OCI-LY3 (cell line): ENCODE measurements around the gene ADGRF3.
A peak's percentile ranks its signal among the peaks of the same experiment; 100 is the strongest.

ENCODE experiments used
- H2AFZ ChIP-seq: fragments of 200-600, 300-600 bp; shearing (Covaris generic); 2 replicates; pipeline ENCODE4 v1.6.0; 2014; ENCODE audit warnings: antibody characterized with exemption, low read depth, low read length
- H3K27ac ChIP-seq: fragments of 200-600, 300-600 bp; sonication (generic); 2 replicates; pipeline ENCODE4 v1.5.1; 2014; ENCODE audit warnings: mild to moderate bottlenecking, low read length, moderate library complexity, mixed read lengths
- H3K27me3 ChIP-seq: fragments of 200-600, 300-600 bp; sonication (generic); 2 replicates; pipeline ENCODE4 v1.6.1; 2014; ENCODE audit warnings: low read depth, low read length, mixed read lengths
- H3K36me3 ChIP-seq: fragments of 200-600, 300-600 bp; sonication (generic); replicated peaks from 2 replicates; pipeline ENCODE3; 2014; ENCODE audit warnings: low read depth, low read length, mixed read lengths
- H3K4me1 ChIP-seq: fragments of 300-600, 200-600 bp; sonication (generic); 2 replicates; pipeline ENCODE4 v1.6.1; 2014; ENCODE audit warnings: low read length, mixed read lengths
- H3K4me2 ChIP-seq: fragments of 200-600, 300-600 bp; sonication (generic); 2 replicates; pipeline ENCODE4 v1.6.1; 2014; ENCODE audit warnings: low read length, mixed read lengths
- H3K4me3 ChIP-seq: fragments of 300-600, 200-600 bp; sonication (generic); 2 replicates; pipeline ENCODE4 v1.5.1; 2014; ENCODE audit warnings: antibody characterized with exemption, mild to moderate bottlenecking, low read length, moderate library complexity
- H3K79me2 ChIP-seq: fragments of 300-600, 200-600 bp; shearing (Covaris generic); 2 replicates; pipeline ENCODE4 v1.6.1; 2014; ENCODE audit warnings: mild to moderate bottlenecking, low read length, mixed read lengths
- H3K9ac ChIP-seq: fragments of 300-600, 200-600 bp; shearing (Covaris generic); 2 replicates; pipeline ENCODE4 v1.6.0; 2014; ENCODE audit warnings: mild to moderate bottlenecking, low read length, moderate library complexity
- H3K9me3 ChIP-seq: fragments of 200-600, 300-600 bp; shearing (Covaris generic); 2 replicates; pipeline ENCODE4 v1.6.1; 2014; ENCODE audit warnings: low read length, mixed read lengths; ENCODE audit not compliant: insufficient read depth
- H4K20me1 ChIP-seq: fragments of 200-600, 300-600 bp; sonication (generic); 2 replicates; pipeline ENCODE4 v1.6.1; 2016; ENCODE audit warnings: low read length, mixed read lengths; ENCODE audit not compliant: insufficient read depth
- CTCF ChIP-seq: fragments of 200-600, 300-600 bp; sonication (generic); IDR thresholded peaks from 2 replicates; pipeline ENCODE4 v1.5.1; 2014; ENCODE audit warnings: antibody characterized with exemption, low read length, low read depth
- EZH2phosphoT487 ChIP-seq: fragments of 200-600 bp; shearing (Covaris generic); IDR thresholded peaks from 2 replicates; pipeline ENCODE4 v1.6.1; 2018; ENCODE audit warnings: antibody characterized with exemption, mixed run types, low read depth

ADGRF3 gene

GRCh38 chr2:26346454-26347053 is at the start of gene ADGRF3:
Gene ADGRF3 (minus strand): TSS chr2:26346789. CDS start chr2:26346234, 555 bp downstream.
- TF ChIP-seq EZH2phosphoT487, result no peak
- peaks cover 76% of the 10 kb centered on the region for H3K79me2 ChIP-seq
- peak within 1 kb of the TSS; percentile 82 for H3K27ac ChIP-seq
- H3K27me3 ChIP-seq, result no peaks in the 10 kb centered on the region
- peak within 1 kb of the TSS; percentile 84 for H3K9ac ChIP-seq
- peaks cover 22% of the 10 kb centered on the region for H4K20me1 ChIP-seq
- peaks cover 7% of the 10 kb centered on the region for H3K36me3 ChIP-seq
- H3K4me1 ChIP-seq, result peaks cover 22% of the 10 kb centered on the region
- peak within 1 kb of the TSS; percentile 84 for H3K4me3 ChIP-seq
- peak within 1 kb of the TSS; percentile 94 for H3K4me2 ChIP-seq
- H2AFZ ChIP-seq, result 0 out of 2 replicates have a peak within 1 kb of the TSS, but pooled peaks have one; percentile 34
- H3K9me3 ChIP-seq, result no peaks in the 10 kb centered on the region

GRCh38 chr2:26395394-26395793 is 48.8 kb upstream of the ADGRF3 start:
- H3K36me3 ChIP-seq, result peaks cover 21% of the 10 kb centered on the region
- no peak overlapping the region for H3K27ac ChIP-seq
- TF ChIP-seq EZH2phosphoT487 (no peak), CTCF (no peak)
- H3K27me3 ChIP-seq, result no peaks in the 10 kb centered on the region
- H3K4me1 ChIP-seq, result no peaks in the 10 kb centered on the region
- no peaks in the 10 kb centered on the region for H4K20me1 ChIP-seq
- no peak overlapping the region for H3K4me3 ChIP-seq
- H3K4me2 ChIP-seq, result no peak overlapping the region
- no peak overlapping the region for H2AFZ ChIP-seq
- H3K79me2 ChIP-seq, result no peaks in the 10 kb centered on the region
- no peak overlapping the region for H3K9ac ChIP-seq
- no peaks in the 10 kb centered on the region for H3K9me3 ChIP-seq

GRCh38 chr2:26394694-26395093 is 48.1 kb upstream of the ADGRF3 start:
- no peaks in the 10 kb centered on the region for H3K9me3 ChIP-seq
- H3K79me2 ChIP-seq, result no peaks in the 10 kb centered on the region
- no peak overlapping the region for H3K27ac ChIP-seq
- no peak overlapping the region for H3K9ac ChIP-seq
- H3K4me1 ChIP-seq, result no peaks in the 10 kb centered on the region
- no peaks in the 10 kb centered on the region for H3K27me3 ChIP-seq
- H4K20me1 ChIP-seq, result no peaks in the 10 kb centered on the region
- no peak overlapping the region for H3K4me3 ChIP-seq
- H3K4me2 ChIP-seq, result no peak overlapping the region
- TF ChIP-seq CTCF, result no peak
- no peak for TF ChIP-seq EZH2phosphoT487
- peaks cover 25% of the 10 kb centered on the region for H3K36me3 ChIP-seq
- no peak overlapping the region for H2AFZ ChIP-seq

GRCh38 chr2:26387189-26387588 is 40.6 kb upstream of the ADGRF3 start:
- no peaks in the 10 kb centered on the region for H3K27me3 ChIP-seq
- H3K9me3 ChIP-seq, result no peaks in the 10 kb centered on the region
- H2AFZ ChIP-seq, result no peak overlapping the region
- H3K4me3 ChIP-seq, result no peak overlapping the region
- H3K9ac ChIP-seq, result no peak overlapping the region
- peaks cover 43% of the 10 kb centered on the region for H3K36me3 ChIP-seq
- peaks cover 25% of the 10 kb centered on the region for H3K4me1 ChIP-seq
- H3K27ac ChIP-seq, result no peak overlapping the region
- H3K79me2 ChIP-seq, result no peaks in the 10 kb centered on the region
- TF ChIP-seq CTCF, result no peak
- TF ChIP-seq EZH2phosphoT487, result no peak
- 0 out of 2 replicates have a peak, but pooled peaks cover 10% of the 10 kb centered on the region for H4K20me1 ChIP-seq
- H3K4me2 ChIP-seq, result no peak overlapping the region
